Trophoblast cell (in vitro differentiated cells and primary cell): ENCODE measurements around the gene HOXA4.

Experiments
- DNase-seq, 2 donors: peaks; one replicate each; pipeline ENCODE4 v3.0.0-alpha.2; 2016
- H2AFZ ChIP-seq: 2 replicates; pipeline ENCODE4 v1.6.1; 2013; ENCODE audit warnings: low read length, moderate library complexity, mild to moderate bottlenecking; ENCODE audit not compliant: insufficient read depth, poor library complexity
- H2AK5ac ChIP-seq: 2 replicates; pipeline ENCODE4 v1.6.1; 2013; ENCODE audit warnings: mild to moderate bottlenecking, low read length
- H2BK120ac ChIP-seq: 2 replicates; pipeline ENCODE4 v1.6.1; 2013; ENCODE audit warnings: low read length, mild to moderate bottlenecking, moderate library complexity; ENCODE audit not compliant: insufficient read depth, poor library complexity
- H2BK12ac ChIP-seq: 2 replicates; pipeline ENCODE4 v1.6.1; 2013; ENCODE audit warnings: mild to moderate bottlenecking, low read length, moderate library complexity
- H2BK5ac ChIP-seq: 2 replicates; pipeline ENCODE4 v1.6.1; 2013; ENCODE audit warnings: low read length, low read depth, moderate library complexity, mild to moderate bottlenecking; ENCODE audit not compliant: poor library complexity
- H3K14ac ChIP-seq: 2 replicates; pipeline ENCODE4 v1.6.1; 2013; ENCODE audit warnings: mild to moderate bottlenecking, low read length
- H3K18ac ChIP-seq: 2 replicates; pipeline ENCODE4 v1.6.1; 2013; ENCODE audit warnings: mild to moderate bottlenecking, low read length
- H3K23ac ChIP-seq: 2 replicates; pipeline ENCODE4 v1.6.1; 2013; ENCODE audit warnings: low read length
- H3K27ac ChIP-seq: 2 replicates; pipeline ENCODE4 v1.5.1; 2013; ENCODE audit warnings: low read depth, mild to moderate bottlenecking, inconsistent platforms, low read length, moderate library complexity
- H3K27me3 ChIP-seq: 2 replicates; pipeline ENCODE4 v1.6.1; 2013; ENCODE audit warnings: inconsistent platforms, mild to moderate bottlenecking, low read length, moderate library complexity; ENCODE audit not compliant: insufficient read depth
- H3K36me3 ChIP-seq, 2 experiments: 1 replicate in 1 of 2; 2 replicates in 1 of 2; pipeline ENCODE4 v1.6.1; 2013; ENCODE audit warnings: low read length in 2 of 2, mild to moderate bottlenecking in 2 of 2, moderate library complexity in 1 of 2; ENCODE audit not compliant: insufficient read depth in 2 of 2, control insufficient read depth in 1 of 2
- H3K4ac ChIP-seq: 2 replicates; pipeline ENCODE4 v1.6.1; 2013; ENCODE audit warnings: low read depth, mild to moderate bottlenecking, low read length, moderate library complexity
- H3K4me1 ChIP-seq, 2 experiments: 1 replicate in 1 of 2; 2 replicates in 1 of 2; pipeline ENCODE4 v1.6.1; 2013; ENCODE audit warnings: low read length in 2 of 2, mild to moderate bottlenecking in 2 of 2, moderate library complexity in 1 of 2; ENCODE audit not compliant: insufficient read depth in 2 of 2, control insufficient read depth in 1 of 2
- H3K4me2 ChIP-seq: 2 replicates; pipeline ENCODE4 v1.6.1; 2013; ENCODE audit warnings: inconsistent platforms, mild to moderate bottlenecking, low read length, moderate library complexity
- H3K4me3 ChIP-seq: 2 replicates; pipeline ENCODE4 v1.5.1; 2013; ENCODE audit warnings: mild to moderate bottlenecking, low read depth, low read length, inconsistent platforms
- H3K79me1 ChIP-seq: one replicate; pipeline ENCODE4 v1.6.1; 2013; ENCODE audit warnings: low read length
- H3K79me2 ChIP-seq: 2 replicates; pipeline ENCODE4 v1.6.1; 2013; ENCODE audit warnings: low read length, mild to moderate bottlenecking; ENCODE audit not compliant: control insufficient read depth, insufficient read depth, poor library complexity
- H3K9ac ChIP-seq: 2 replicates; pipeline ENCODE4 v1.6.1; 2013; ENCODE audit warnings: mild to moderate bottlenecking, low read length
- H3K9me3 ChIP-seq: 2 replicates; pipeline ENCODE4 v1.6.1; 2013; ENCODE audit warnings: low read depth, mild to moderate bottlenecking, control low read depth, inconsistent platforms, low read length; ENCODE audit not compliant: insufficient read depth
- H4K12ac ChIP-seq: 2 replicates; pipeline ENCODE4 v1.6.1; 2013; ENCODE audit warnings: low read depth, mild to moderate bottlenecking, low read length, moderate library complexity
- H4K8ac ChIP-seq: 2 replicates; pipeline ENCODE4 v1.6.1; 2013; ENCODE audit warnings: low read depth, mild to moderate bottlenecking, low read length, moderate library complexity
- H4K91ac ChIP-seq: one replicate; pipeline ENCODE4 v1.6.1; 2013; ENCODE audit warnings: low read depth, mild to moderate bottlenecking, low read length, moderate library complexity
- WGBS: extraction: QIAGEN DNeasy Blood & Tissue Kit; methylation state at CpG from one replicate; pipeline ENCODE4 v1.1.7; 2013; ENCODE audit warnings: missing lambda C conversion rate; ENCODE audit not compliant: insufficient read length, insufficient coverage; ENCODE audit errors: extremely low coverage; 5-methylcytosine and 5-hydroxymethylcytosine counted together

HOXA4 gene

GRCh38 chr7:27132214-27132613 lies 1.7 kb upstream of the HOXA4 start:
- H3K79me1 ChIP-seq: no peaks in the 10 kb centered on the region
- H2BK120ac ChIP-seq: no peak overlapping the region
- no peak overlapping the region for H2BK5ac ChIP-seq
- H3K4me1 ChIP-seq: peaks cover 8 to 10% of the 10 kb centered on the region in 2 experiments
- H3K9ac ChIP-seq: no peak overlapping the region
- H3K4me2 ChIP-seq: no peak overlapping the region
- H3K4ac ChIP-seq: no peak overlapping the region
- no peak overlapping the region for H3K4me3 ChIP-seq
- H4K91ac ChIP-seq: no peak overlapping the region
- H3K27me3 ChIP-seq: peaks cover 71% of the 10 kb centered on the region
- no peak overlapping the region for H4K8ac ChIP-seq
- no peak for DNase-seq
- no peaks in the 10 kb centered on the region for H3K36me3 ChIP-seq
- H4K12ac ChIP-seq: no peak overlapping the region
- no peak overlapping the region for H2AFZ ChIP-seq
- no peak overlapping the region for H3K23ac ChIP-seq
- H3K79me2 ChIP-seq: no peaks in the 10 kb centered on the region
- WGBS: no CpG with 5 or more reads among the region's 2 CpGs
- no peak overlapping the region for H3K27ac ChIP-seq
- no peak overlapping the region for H2BK12ac ChIP-seq
- H3K14ac ChIP-seq: no peak overlapping the region
- peaks cover 14% of the 10 kb centered on the region for H3K9me3 ChIP-seq
- H3K18ac ChIP-seq: no peak overlapping the region
- no peak overlapping the region for H2AK5ac ChIP-seq

DNA sequence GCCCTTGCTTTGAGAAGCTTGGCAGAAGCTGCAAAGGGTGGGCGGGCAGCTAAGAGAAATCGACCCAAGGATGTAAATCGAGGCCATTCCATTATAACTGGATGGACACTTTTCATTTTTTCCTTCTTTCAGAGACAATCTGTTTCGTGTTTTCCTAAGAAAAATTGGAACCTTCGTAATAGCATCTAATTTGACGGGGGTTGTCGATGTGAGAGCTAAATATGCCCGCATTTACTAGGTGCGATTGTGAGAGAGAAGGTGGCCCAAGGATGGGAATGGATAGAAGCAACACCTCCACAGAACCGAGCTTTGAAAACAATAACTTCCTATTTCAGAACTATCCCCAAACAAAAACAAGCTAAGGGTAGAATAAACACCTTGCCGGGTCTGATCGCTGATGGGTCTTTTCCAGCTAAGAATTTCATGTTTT lies 848 bp upstream of the HOXA4 start:
- no peak overlapping the region for H3K23ac ChIP-seq
- no peak overlapping the region for H3K4ac ChIP-seq
- H3K14ac ChIP-seq: no peak overlapping the region
- H3K4me1 ChIP-seq: peaks cover 8 to 10% of the 10 kb centered on the region in 2 experiments
- no peaks in the 10 kb centered on the region for H3K79me2 ChIP-seq
- peak overlapping the region; percentile 79 for H3K4me2 ChIP-seq
- H3K9me3 ChIP-seq: peaks cover 14% of the 10 kb centered on the region
- no peak overlapping the region for H2BK5ac ChIP-seq
- H4K8ac ChIP-seq: peak overlapping the region; percentile 59
- DNase-seq: no peak
- H4K12ac ChIP-seq: no peak overlapping the region
- no peak overlapping the region for H3K18ac ChIP-seq
- no peak overlapping the region for H4K91ac ChIP-seq
- no peak overlapping the region for H3K4me3 ChIP-seq
- no peak overlapping the region for H3K9ac ChIP-seq
- no peak overlapping the region for H2AK5ac ChIP-seq
- no peaks in the 10 kb centered on the region for H3K36me3 ChIP-seq
- WGBS: no CpG with 5 or more reads among the region's 12 CpGs
- H3K27me3 ChIP-seq: peaks cover 70% of the 10 kb centered on the region
- no peak overlapping the region for H2BK120ac ChIP-seq
- H3K79me1 ChIP-seq: no peaks in the 10 kb centered on the region
- no peak overlapping the region for H3K27ac ChIP-seq
- H2AFZ ChIP-seq: no peak overlapping the region
- no peak overlapping the region for H2BK12ac ChIP-seq

GRCh38 chr7:27129729-27130539 lies 623 bp downstream of the HOXA4 start:
- H3K79me1 ChIP-seq: no peaks in the 10 kb centered on the region
- no peak overlapping the region for H2AK5ac ChIP-seq
- H3K27me3 ChIP-seq: peaks cover 73% of the 10 kb centered on the region
- no peaks in the 10 kb centered on the region for H3K36me3 ChIP-seq
- H2BK120ac ChIP-seq: no peak overlapping the region
- H4K8ac ChIP-seq: no peak overlapping the region
- H3K23ac ChIP-seq: no peak overlapping the region
- H3K9me3 ChIP-seq: peaks cover 14% of the 10 kb centered on the region
- H2BK12ac ChIP-seq: no peak overlapping the region
- no peak overlapping the region for H3K18ac ChIP-seq
- H3K14ac ChIP-seq: no peak overlapping the region
- H3K79me2 ChIP-seq: no peaks in the 10 kb centered on the region
- H3K27ac ChIP-seq: no peak overlapping the region
- WGBS: no CpG with 5 or more reads among the region's 72 CpGs
- peak; percentile 48 to 61 for DNase-seq
- no peak overlapping the region for H3K9ac ChIP-seq
- H3K4ac ChIP-seq: no peak overlapping the region
- H2AFZ ChIP-seq: no peak overlapping the region
- peak overlapping the region; percentile 79 for H3K4me2 ChIP-seq
- H4K12ac ChIP-seq: no peak overlapping the region
- H3K4me3 ChIP-seq: no peak overlapping the region
- no peak overlapping the region for H4K91ac ChIP-seq
- H3K4me1 ChIP-seq: peaks cover 8 to 10% of the 10 kb centered on the region in 2 experiments
- no peak overlapping the region for H2BK5ac ChIP-seq

DNA sequence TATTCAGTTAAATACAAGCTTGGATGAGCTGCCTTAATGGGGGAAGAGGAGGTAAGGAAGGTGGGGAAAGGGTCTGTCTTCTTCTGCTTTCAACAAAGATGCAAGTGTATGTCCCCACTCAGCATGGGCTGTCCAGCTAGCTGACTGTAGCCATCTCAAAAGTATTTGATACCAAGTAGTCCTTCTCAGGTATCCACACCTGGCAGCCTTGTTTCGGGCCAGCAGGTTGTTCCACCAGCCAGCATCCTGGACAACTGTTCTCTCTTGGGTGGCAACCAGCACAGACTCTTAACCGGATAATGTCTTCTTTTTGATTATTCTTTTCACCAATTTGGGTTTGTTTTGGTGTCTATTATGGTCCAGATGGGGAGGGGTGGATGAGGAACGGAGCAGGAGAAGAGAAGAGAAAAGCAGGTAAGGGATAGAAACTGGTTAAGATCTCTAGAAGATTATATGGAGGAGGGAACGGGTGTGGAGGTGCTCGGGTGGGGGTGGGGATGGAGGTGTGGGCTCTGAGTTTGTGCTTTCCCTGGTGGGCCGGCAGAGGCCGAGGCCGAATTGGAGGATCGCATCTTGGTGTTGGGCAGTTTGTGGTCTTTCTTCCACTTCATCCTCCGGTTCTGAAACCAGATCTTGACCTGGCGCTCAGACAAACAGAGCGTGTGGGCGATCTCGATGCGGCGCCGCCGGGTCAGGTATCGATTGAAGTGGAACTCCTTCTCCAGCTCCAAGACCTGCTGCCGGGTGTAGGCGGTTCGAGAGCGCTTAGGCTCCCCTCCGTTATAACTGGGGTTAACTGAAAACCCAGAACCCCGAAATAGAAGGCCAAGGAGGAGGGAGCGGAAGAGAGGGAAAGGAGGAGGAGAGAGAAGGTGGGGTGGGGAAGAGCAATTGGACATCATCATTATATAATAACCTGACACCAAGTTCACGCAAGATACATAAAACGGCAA lies 1.5 kb downstream of the HOXA4 start:
- H3K27me3 ChIP-seq: peaks cover 79% of the 10 kb centered on the region

More for the DNA sequence above, 1.5 kb downstream of the HOXA4 start:
- H3K23ac ChIP-seq: no peak overlapping the region
- DNase-seq: no peak
- peaks cover 8 to 10% of the 10 kb centered on the region in 2 experiments for H3K4me1 ChIP-seq
- H2BK5ac ChIP-seq: no peak overlapping the region
- no peak overlapping the region for H3K27ac ChIP-seq
- H3K9me3 ChIP-seq: peaks cover 19% of the 10 kb centered on the region
- H3K4me2 ChIP-seq: no peak overlapping the region
- no peak overlapping the region for H2BK12ac ChIP-seq
- no peaks in the 10 kb centered on the region for H3K36me3 ChIP-seq
- no peak overlapping the region for H4K8ac ChIP-seq
- no peak overlapping the region for H3K4me3 ChIP-seq
- no peaks in the 10 kb centered on the region for H3K79me2 ChIP-seq
- H3K79me1 ChIP-seq: no peaks in the 10 kb centered on the region
- H3K14ac ChIP-seq: no peak overlapping the region
- no peak overlapping the region for H4K12ac ChIP-seq
- no CpG with 5 or more reads among the region's 28 CpGs for WGBS
- H2AFZ ChIP-seq: no peak overlapping the region
- no peak overlapping the region for H4K91ac ChIP-seq
- H2BK120ac ChIP-seq: no peak overlapping the region
- no peak overlapping the region for H3K9ac ChIP-seq
- no peak overlapping the region for H2AK5ac ChIP-seq
- H3K18ac ChIP-seq: no peak overlapping the region
- no peak overlapping the region for H3K4ac ChIP-seq
